GM18498 (cell line): ENCODE data around the gene ZFP42.
"Not testable (repeated sequence)": the region's sequence is repeated elsewhere in the genome, so short reads cannot be mapped to it uniquely, and the experiment has no call there.

Source experiments
- ATAC-seq: cut with Tn5 transposase; IDR thresholded peaks from one replicate; pipeline ENCODE4 v1.9.1; 2021; ENCODE audit warnings: mild to moderate bottlenecking, moderate library complexity; ENCODE audit not compliant: unreplicated experiment

ZFP42 gene

DNA sequence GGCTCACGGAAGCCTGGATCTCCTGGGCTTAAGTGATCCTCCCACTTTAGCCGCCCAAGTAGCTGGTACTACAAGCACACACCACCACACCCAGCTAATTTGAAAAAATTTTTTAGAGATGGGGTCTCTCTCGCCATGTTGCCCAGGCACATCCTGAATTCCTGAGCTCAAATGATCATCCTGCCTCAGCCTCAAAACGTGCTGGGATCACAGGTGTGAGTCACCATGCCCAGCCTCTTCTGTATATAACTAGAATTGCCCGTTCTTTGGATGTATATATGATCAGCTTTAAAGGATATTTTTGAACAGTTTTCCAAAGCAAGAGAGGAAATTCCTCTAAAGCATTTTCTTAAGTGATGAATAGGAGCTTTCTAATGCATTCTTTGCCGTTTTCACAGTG, 22.7 kb downstream of the ZFP42 start:
- no peak for ATAC-seq

- no peak for ATAC-seq
Measured at GRCh38 chr4:188021548-188022249, 26.1 kb downstream of the ZFP42 start.

GRCh38 chr4:188023682-188024081, 28.1 kb downstream of the ZFP42 start:
- no peak for ATAC-seq

GRCh38 chr4:188025476-188025875, 29.9 kb downstream of the ZFP42 start:
- ATAC-seq = no peak

DNA sequence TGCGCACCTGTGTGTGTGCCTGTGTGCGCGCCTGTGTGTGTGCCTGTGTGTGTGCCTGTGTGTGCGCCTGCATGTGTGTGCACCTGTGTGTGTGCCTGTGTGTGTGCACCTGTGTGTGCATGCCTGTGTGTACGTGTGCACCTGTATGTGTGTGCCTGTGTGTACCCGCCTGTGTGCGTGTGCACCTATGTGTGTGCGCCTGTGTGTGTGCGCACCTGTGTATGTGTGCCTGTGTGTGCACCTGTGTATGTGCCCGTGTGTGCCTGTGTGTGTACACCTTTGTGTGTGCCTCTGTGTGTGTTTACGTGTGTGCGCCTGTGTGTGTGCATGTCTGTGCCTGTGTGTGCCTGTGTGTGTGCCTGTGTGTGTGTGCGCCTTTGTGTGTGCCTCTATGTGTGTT, 33.5 kb downstream of the ZFP42 start:
- ATAC-seq = no peak

GRCh38 chr4:188030401-188030800, 34.8 kb downstream of the ZFP42 start:
- no peak for ATAC-seq

DNA sequence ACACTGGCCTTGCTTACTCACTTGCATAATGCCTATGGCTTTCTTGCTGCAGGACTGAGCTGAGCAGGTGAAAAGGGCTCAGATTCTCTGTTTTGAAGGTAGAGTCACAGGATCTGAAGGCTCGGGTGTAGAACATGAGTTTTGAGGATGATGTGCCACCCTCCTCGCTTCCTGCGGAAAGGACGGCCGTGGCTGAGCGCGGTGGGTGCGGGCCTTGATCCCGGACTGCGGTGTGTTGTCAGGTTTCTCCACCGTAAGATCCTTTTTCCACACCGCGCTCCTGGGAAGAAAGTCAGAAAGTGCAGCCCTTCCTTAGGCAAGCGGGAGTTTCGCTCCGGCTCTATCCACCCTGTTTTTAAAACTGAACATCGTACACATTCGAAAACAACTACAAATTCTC, 36.2 kb downstream of the ZFP42 start:
- ATAC-seq = no peak

DNA sequence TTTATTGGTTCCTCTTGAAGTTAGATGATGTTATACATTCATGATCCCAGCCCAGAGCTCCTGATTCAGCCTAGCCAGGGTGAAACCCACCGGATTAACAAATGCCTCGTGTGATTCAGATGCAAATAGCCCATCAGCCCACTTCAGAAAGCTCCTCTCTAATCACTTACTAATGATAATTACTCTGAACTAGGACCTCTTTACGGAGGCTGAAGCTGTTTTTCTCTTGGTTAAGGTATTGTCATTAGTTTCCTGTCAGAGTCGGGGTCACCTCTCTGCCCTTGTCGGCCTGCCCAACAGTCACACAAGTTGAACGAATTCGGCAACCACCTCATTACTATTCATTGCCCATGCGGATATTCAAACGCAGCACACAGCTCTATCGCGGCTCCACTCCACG, 36.6 kb downstream of the ZFP42 start:
- no peak for ATAC-seq

GRCh38 chr4:188032583-188032982, 37.0 kb downstream of the ZFP42 start:
- ATAC-seq = no peak

DNA sequence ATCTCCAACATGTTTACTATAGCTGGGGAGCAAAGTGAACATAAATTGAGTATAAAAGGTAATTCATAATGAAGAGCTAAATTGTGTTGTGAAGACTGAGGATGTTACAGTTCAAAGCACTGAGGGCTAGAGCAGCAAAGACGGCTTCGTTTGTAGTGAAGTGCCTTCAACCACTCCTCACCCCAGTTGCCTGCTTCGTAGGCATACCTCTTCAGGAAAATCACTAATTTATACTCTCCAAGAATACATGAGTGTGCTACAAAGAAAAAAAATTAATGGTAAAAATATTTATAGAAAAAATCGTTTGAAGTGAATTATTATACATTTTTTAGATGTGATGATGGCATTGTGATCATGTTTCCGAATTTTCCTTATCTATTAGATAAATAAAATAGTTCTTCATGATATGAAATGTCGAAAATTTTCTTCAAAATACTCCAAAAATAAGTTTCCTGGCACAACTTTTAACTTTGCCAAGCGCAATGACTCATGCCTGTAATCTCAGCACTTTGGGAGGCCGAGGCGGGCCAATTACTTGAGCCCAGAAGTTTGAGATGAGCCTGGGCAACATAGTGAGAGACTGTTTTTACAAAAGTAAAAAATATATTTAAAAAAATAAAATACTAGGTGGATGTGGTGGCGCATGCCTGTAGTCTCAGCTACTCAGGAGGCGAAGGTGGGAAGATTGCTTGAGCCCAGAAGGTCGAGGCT, 41.6 kb downstream of the ZFP42 start:
- no peak for ATAC-seq

GRCh38 chr4:188041721-188042120, 46.1 kb downstream of the ZFP42 start:
- ATAC-seq = no peak

- ATAC-seq = no peak
Measured at GRCh38 chr4:188042191-188042590, 46.6 kb downstream of the ZFP42 start.

- no peak for ATAC-seq
Measured at GRCh38 chr4:188043154-188043553, 47.6 kb downstream of the ZFP42 start.

DNA sequence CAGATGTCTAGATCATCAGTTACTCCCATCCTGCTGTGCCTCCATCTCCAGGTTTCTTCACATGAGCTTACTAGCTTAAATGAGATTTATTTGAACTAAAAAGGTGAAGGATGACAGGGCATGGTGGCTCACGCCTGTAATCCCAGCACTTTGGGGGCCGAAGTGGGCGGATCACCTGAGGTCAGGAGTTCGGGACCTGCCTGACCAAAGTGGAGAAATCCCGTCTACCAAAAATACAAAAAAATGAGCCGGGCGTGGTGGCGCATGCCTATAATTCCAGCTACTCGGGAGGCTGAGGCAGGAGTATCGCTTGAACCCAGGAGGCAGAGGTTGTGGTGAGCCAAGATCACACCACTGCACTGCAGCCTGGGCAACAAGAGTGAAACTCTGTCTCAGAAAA, 49.9 kb downstream of the ZFP42 start:
- not testable (repeated sequence) for ATAC-seq

DNA sequence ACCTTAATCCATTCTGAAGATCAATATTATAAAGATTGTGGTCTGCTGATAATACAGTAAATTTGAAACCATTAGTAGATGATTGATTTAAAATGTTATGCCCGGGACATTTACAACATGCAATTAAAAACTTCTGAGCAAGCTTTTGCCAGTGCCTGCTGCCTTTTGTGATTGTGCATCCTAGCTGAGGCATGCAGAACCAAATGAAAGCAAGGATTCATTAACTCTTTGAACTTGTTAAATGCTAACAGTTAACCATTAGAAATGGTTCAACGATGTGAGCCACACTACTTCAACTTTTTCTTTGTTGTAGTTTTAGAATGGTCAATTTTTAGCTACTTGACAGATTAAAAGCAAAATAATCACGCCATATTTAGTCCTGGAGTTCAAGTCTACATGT, 51.1 kb downstream of the ZFP42 start:
- ATAC-seq = no peak

DNA sequence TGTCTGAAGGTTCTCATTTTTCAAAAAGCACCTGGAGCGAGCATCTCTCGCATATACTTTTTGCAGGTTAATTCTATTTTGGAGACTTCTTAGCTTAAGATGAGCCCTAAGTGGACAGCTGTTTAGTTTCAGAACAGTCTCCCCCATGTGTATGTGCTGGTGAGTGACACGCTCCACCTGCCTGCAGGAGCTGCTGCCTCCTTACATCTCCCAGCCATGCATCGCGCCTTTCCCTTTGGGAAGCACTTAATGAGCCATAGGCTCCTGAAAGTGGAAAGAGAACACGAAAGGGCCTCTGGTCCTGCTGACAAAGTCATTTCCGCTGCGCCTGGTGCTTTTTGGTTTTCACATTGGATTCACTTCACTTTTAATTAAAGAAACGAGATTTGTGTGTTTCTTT, 57.7 kb downstream of the ZFP42 start:
- ATAC-seq = no peak
